Activated naive CD4-positive, alpha-beta T cell treated with anti-CD3 and anti-CD28 coated beads, Interleukin-2, amount 50 U/mL, for 16 hours (primary cell): ENCODE measurements around the gene GUCY1A2.

ENCODE experiments used
- DNase-seq: peaks from one replicate; pipeline ENCODE4 v3.0.0-alpha.2; 2020

GUCY1A2 gene

GRCh38 chr11:106998116-106998915 lies 20.0 kb downstream of the GUCY1A2 start:
- no peak for DNase-seq

DNA sequence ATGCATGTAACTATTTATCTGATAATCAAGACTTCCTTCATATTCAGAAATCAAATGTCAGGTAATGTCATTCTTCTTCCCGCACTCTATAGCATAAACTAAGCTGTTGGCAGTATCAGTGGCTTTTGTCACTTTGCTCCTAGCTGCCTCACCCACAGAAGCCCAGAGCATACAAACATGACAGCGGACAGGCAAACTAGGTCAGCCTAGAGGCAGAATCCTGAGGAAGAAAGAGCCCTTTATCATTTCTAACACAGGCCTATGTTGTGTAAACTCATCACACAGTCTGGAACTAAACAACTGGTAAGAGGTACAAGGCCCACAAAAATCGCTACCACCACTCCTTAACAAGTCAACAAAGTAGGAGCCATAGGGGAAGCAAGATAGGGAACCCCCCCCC lies 21.0 kb downstream of the GUCY1A2 start:
- no peak for DNase-seq

- no peak for DNase-seq
Measured at GRCh38 chr11:106996691-106997090, 21.6 kb downstream of the GUCY1A2 start.

GRCh38 chr11:106990331-106990730 lies 27.9 kb downstream of the GUCY1A2 start:
- no peak for DNase-seq

- no peak for DNase-seq
Measured at GRCh38 chr11:106989078-106989455, 29.2 kb downstream of the GUCY1A2 start.

GRCh38 chr11:106988151-106989077 lies 29.9 kb downstream of the GUCY1A2 start:
- DNase-seq, result no peak

GRCh38 chr11:106986673-106987072 lies 31.6 kb downstream of the GUCY1A2 start:
- no peak for DNase-seq

DNA sequence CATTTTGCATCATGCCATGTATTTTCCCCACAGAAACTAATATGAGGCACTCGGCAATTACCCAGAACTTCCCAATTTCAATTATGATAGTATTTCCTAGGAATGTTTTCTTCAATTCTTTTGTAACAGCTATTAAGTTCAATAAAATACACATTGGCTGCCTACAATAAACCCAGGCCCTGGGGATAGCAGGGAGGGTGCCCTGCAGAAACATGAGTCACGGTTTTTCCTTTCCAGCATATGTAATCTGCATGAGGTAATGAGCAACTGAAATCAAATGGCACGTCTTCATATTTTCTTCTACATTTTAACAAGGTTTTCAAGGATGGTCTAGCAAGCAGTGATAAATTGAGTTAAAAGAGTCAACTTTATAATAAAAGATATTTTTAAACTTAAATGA lies 32.0 kb downstream of the GUCY1A2 start:
- no peak for DNase-seq

- DNase-seq, result no peak
Measured at GRCh38 chr11:106983991-106984390, 34.3 kb downstream of the GUCY1A2 start.

GRCh38 chr11:106983261-106983660 lies 35.0 kb downstream of the GUCY1A2 start:
- DNase-seq, result no peak

GRCh38 chr11:106974831-106975230 lies 43.4 kb downstream of the GUCY1A2 start:
- DNase-seq, result no peak

GRCh38 chr11:106971864-106972263 lies 46.4 kb downstream of the GUCY1A2 start:
- no peak for DNase-seq

DNA sequence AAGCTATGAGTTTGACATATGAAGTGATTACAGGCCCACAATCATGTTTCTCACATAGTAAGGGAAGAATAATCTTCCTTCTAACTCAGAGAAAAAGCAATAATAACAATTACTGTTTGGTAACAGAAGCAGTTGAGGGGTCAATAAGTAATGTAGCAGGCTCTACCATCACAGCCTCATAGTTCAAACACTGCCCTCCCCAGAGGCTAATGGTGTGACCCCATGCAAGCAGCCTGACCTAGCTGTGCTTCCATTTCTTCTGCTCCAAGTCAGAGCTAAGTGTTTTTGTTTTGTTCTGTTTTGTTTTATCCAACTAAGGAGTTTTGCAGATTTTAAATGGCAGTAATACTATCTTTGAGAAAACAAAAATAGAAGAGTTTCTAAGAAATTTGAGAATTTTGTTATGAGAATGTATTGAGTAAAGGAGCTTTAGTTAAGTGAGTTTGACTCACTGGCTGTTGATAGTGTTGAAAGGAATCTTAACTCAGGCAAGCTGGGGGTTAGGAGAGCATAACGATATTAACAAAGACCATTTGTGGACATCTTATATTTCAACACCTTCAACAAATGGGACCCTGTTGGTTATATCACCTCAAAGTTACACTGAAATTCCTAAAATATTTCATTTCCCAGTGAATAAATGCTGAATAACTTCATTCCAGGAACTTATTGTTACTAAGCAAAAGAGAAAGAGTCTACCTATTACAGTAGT lies 48.5 kb downstream of the GUCY1A2 start:
- no peak for DNase-seq

DNA sequence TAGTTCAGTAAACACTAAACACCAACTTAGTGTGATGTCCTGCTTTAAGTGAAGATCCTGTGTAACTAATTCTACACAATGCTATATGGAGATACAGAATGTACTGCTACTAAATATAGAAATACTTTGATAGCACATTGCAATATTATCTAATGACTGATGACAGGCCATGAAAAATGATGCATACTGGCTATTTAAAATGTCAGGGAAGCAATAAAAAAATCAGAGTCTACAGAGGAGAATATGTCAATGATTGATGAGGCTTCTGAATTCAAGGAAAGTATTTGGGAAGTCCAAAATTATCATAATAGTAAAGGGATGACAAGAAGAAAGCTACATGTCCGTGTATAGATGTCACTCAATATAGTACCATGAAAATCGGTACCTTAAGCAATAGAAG lies 55.3 kb downstream of the GUCY1A2 start:
- DNase-seq, result no peak

DNA sequence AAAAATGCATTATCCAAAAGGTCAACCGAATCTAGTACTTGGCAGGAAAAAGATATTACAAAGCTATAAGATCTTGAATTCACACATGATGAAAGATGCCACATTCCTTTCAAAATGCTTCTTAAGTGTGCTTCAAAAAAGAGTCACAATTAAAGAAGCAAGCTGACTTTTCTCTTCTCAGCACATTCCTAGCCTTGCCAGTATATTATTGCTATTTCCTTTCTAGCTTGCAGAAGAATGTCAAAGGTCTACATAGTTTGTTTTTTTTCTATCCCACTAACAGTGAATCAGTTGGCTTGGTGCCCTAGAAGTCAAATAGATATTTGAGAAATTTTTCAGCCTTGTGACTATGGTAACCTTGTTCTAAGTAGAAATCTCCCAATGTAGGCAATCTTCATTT lies 56.8 kb downstream of the GUCY1A2 start:
- no peak for DNase-seq

DNA sequence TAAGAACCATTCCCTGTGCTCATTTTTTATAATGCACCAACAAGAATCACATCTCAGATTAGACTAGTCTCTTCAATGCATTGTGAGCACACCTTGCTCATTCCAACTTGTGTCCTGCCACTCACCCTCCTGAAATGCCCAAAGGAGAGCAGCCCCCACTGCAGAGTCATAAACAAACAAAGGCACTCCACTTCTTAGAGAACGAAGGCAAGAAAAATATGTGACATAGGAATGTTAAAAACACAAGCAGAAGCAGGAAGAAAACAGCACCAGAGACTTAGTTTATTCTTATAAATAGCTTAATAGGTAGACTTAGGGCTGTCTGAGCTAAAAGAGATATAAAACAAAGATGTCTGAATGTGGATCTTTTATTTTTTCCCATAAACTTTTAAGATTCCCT lies 57.2 kb downstream of the GUCY1A2 start:
- DNase-seq, result no peak

DNA sequence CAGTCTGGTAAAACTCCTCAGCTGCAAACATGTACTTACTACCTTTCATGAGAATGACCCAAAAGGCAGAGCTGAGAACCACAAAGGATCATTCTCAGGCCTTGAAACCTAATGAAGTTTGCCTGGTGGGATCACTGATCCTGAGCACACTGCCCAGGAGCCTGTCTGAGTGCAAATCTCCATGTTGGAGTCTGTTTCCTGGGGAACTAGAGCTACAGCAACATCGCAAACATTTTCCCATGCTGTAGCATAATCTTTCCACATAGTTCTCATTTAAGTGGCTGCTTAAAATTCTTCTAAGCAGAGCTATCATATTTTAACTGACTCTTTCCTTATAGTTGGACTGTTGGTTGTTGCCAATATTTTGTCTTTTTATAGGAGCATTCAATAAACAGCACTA lies 58.5 kb downstream of the GUCY1A2 start:
- DNase-seq, result no peak

- DNase-seq, result no peak
Measured at GRCh38 chr11:106959386-106959785, 58.9 kb downstream of the GUCY1A2 start.

DNA sequence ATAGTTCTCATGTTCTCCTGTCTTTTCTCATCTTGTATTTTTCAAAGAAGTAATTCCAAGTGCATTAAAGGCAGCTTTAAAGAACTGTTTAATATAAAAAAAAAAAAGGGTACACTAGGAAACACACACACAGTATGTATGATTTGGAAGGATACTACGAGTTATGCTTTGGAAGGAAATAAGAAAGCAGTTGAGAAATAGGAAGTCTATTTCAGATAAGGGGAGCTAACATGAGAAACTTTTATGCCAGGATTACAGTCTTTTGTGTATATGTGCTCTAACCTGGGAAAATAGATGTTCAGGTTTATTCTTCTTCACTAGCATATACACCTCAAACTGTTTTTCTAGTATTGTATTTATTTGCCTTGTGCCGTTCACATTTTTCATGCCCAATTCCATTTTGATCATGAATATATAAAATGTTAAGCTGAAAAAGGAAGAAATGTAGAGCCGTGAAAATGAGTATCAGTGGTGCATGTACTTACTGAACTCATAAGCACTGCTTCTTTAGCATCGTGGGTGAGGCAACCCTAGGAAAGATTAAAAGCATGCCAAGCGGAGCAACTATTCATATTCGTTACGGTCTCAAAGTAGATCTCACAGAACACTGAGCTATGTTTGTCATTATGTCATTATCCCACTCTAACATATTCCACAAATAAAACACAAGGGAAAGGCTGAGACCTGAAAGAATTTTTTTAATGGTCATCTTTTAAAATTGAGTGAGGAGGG lies 59.6 kb downstream of the GUCY1A2 start:
- no peak for DNase-seq

- DNase-seq, result no peak
Measured at GRCh38 chr11:106957030-106957482, 61.2 kb downstream of the GUCY1A2 start.

- no peak for DNase-seq
Measured at GRCh38 chr11:106950067-106950491, 68.2 kb downstream of the GUCY1A2 start.

- no peak for DNase-seq
Measured at GRCh38 chr11:106943089-106943488, 75.2 kb downstream of the GUCY1A2 start.

- DNase-seq, result no peak
Measured at GRCh38 chr11:106939157-106939556, 79.1 kb downstream of the GUCY1A2 start.
